ENCODE measurements around the gene NPAS4. TPM values are rescaled to one million over a fixed set of nuclear protein-coding genes. Genes with fewer than 3 reads are reported as not detected.

Gene NPAS4
- polyA plus RNA-seq, 2 donors = 0.16 to 0.31 TPM

DNA sequence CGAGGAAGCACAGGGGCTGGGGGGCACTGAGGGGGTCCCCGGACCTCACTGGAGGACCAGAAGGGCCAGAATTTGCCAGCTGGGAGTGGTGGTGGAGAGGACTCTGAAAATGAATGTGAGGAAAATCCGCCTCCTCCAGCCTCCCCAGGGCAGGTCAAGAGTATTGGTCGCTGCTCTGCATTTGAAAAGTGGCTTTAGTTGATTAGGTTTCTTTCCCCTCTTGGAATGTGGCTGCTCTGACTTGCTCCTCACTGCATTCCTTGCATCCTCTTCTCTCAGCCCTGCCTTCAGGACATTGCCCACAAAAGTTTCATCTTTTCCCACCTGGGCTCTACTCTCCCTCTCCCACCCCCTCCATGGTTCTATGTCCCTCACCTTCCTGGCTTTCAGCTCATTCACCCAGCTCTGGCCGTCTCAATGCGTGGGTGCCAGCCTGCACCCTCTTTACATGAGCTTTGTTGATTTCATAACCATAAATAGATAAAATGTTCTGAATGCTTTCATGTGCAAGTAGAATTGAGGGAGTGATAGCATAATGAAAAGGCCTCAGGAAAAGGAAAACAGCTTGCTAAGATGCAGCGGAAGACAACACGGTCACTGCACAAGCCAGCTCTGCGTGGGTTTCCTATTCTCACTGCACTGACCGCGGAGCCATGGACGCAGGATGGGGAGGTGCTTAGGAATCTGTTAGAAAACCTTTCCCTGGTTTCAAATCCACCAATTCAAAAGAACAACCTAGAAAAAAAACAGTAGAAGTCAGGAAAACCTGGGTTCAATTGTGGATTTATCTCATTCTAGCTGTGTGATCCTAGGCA, 6.5 kb upstream of the NPAS4 start:
- Histone ChIP-seq H3K4me1 (ENCODE audit: control insufficient read depth in 2 of 2, insufficient read depth in 2 of 2, low read length in 1 of 2) (peaks cover 2 to 10% of the 10 kb centered on the region in 2 donors), H3K27ac (ENCODE audit: low read depth in 2 of 2, low read length in 1 of 2) (no peak overlapping the region), H3K9me3 (ENCODE audit: control insufficient read depth in 2 of 2, insufficient read depth in 1 of 2, low read depth in 1 of 2, low read length in 1 of 2) (no peaks in the 10 kb centered on the region), H3K36me3 (ENCODE audit: control insufficient read depth in 2 of 2, insufficient read depth in 2 of 2, low read length in 1 of 2) (no peaks in the 10 kb centered on the region), H3K4me3 (ENCODE audit: low read depth in 1 of 2, low read length in 2 of 2) (no peak overlapping the region), H3K27me3 (ENCODE audit: control insufficient read depth in 1 of 2, insufficient read depth in 2 of 2, low read length in 2 of 2) (no peaks in the 10 kb centered on the region)
- WGBS, 2 donors = 54 to 62% methylated on average over 12 of the region's 12 CpGs

DNA sequence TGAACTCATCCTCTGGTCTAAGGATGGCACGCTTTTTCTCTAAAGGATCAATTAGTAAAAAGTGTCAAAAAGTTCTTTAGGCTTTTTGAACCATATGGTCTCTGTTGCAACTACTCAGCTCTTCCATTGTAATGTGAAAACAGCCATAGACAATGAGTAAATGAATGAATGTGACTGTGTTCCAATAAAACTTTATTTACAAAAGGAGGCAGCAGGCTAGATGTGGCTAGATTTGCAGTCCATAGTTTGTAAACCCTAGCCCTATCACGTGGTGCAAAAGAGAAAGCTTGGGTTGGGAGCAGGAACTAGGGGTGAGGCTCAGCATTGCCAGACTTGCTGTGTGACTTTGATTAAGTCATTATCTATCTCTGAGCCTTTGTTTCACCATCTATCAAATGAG, 5.4 kb upstream of the NPAS4 start:
- peaks cover 0 to 8% of the 10 kb centered on the region in 2 donors for H3K4me1 ChIP-seq (ENCODE audit: control insufficient read depth in 2 of 2, insufficient read depth in 2 of 2, low read length in 1 of 2)
- 48 to 54% methylated on average over 2 of the region's 2 CpGs for WGBS, 2 donors
- H3K27me3 ChIP-seq (ENCODE audit: control insufficient read depth in 1 of 2, insufficient read depth in 2 of 2, low read length in 2 of 2) = no peaks in the 10 kb centered on the region
- no peaks in the 10 kb centered on the region for H3K36me3 ChIP-seq (ENCODE audit: control insufficient read depth in 2 of 2, insufficient read depth in 2 of 2, low read length in 1 of 2)
- no peak overlapping the region for H3K27ac ChIP-seq (ENCODE audit: low read depth in 2 of 2, low read length in 1 of 2)
- no peak overlapping the region for H3K4me3 ChIP-seq (ENCODE audit: low read depth in 1 of 2, low read length in 2 of 2)
- no peaks in the 10 kb centered on the region for H3K9me3 ChIP-seq (ENCODE audit: control insufficient read depth in 2 of 2, insufficient read depth in 1 of 2, low read depth in 1 of 2, low read length in 1 of 2)

DNA sequence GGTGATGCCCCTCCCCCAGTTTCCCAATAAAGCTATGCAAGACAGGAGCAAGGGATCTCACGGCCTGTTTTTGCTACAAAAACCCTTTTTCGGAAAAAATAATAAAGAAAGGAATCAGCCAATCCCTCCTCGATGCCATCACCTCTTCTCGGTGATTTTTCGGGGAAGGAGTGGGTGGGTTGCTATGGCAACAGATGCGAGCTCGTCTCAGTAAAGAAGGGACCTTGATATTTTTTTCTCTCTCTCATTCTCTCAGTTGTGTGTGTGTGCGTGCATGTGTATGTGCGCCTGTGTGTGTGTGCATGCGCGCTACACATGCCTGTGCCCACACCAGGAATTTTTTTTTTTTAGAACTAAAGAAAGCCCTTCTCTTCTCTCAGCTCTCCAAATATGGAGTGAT, 3.8 kb upstream of the NPAS4 start:
- Histone ChIP-seq H3K27ac (ENCODE audit: low read depth in 2 of 2, low read length in 1 of 2) (no peak overlapping the region), H3K4me1 (ENCODE audit: control insufficient read depth in 2 of 2, insufficient read depth in 2 of 2, low read length in 1 of 2) (peaks cover 0 to 6% of the 10 kb centered on the region in 2 donors)
- WGBS, 2 donors = 60 to 62% methylated on average over 11 of the region's 11 CpGs

DNA sequence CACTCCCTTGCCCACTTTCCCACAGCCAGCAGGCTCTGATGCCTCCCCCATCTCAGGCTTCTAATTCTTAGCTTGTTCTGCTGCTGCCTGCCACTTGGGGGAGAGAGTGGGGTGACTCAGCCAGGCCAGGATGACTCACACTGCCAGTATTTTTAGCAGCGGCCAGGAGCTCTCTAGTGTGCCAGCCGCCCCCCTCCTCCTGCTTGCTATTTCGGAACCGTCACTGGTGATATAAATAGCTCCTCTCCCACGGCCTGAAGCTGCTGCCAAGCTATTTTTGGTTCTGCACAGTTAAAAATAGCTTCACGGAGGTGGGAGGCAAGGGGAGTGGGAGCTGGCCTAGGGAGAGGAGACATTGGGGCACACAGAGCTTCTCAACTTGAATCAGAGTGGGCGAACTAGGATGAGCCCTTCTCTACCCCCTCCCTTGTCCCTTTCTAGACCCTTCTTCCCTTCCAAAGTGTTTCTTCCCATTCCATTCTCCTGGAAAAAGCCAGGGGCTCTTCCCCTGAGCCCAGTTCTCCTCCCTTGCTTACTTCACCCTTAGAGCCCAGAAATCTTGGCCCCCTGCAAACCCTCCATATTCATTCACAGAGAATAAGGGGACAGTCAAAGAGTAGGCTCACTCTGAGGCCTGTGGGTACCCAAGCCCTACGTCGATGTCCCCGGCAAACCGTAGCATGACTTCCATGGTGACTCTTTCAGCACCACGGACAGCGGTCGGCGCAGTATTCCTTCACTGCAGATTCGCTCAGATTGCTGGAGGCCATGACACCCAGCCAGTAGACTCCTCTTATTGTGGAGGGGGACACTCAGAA, 2.5 kb upstream of the NPAS4 start:
- Histone ChIP-seq H3K4me3 (ENCODE audit: low read depth in 1 of 2, low read length in 2 of 2) (no peak overlapping the region), H3K9me3 (ENCODE audit: control insufficient read depth in 2 of 2, insufficient read depth in 1 of 2, low read depth in 1 of 2, low read length in 1 of 2) (no peaks in the 10 kb centered on the region), H3K36me3 (ENCODE audit: control insufficient read depth in 2 of 2, insufficient read depth in 2 of 2, low read length in 1 of 2) (no peaks in the 10 kb centered on the region), H3K4me1 (ENCODE audit: control insufficient read depth in 2 of 2, insufficient read depth in 2 of 2, low read length in 1 of 2) (peaks cover 0 to 6% of the 10 kb centered on the region in 2 donors), H3K27me3 (ENCODE audit: control insufficient read depth in 1 of 2, insufficient read depth in 2 of 2, low read length in 2 of 2) (no peaks in the 10 kb centered on the region), H3K27ac (ENCODE audit: low read depth in 2 of 2, low read length in 1 of 2) (peak overlapping the region in 1 of 2 donors; percentile 28)
- 9 to 10% methylated on average over 16 of the region's 16 CpGs for WGBS, 2 donors

More for the DNA sequence above, 3.8 kb upstream of the NPAS4 start:
- Histone ChIP-seq H3K27me3 (ENCODE audit: control insufficient read depth in 1 of 2, insufficient read depth in 2 of 2, low read length in 2 of 2) (no peaks in the 10 kb centered on the region), H3K9me3 (ENCODE audit: control insufficient read depth in 2 of 2, insufficient read depth in 1 of 2, low read depth in 1 of 2, low read length in 1 of 2) (no peaks in the 10 kb centered on the region), H3K36me3 (ENCODE audit: control insufficient read depth in 2 of 2, insufficient read depth in 2 of 2, low read length in 1 of 2) (no peaks in the 10 kb centered on the region), H3K4me3 (ENCODE audit: low read depth in 1 of 2, low read length in 2 of 2) (no peak overlapping the region)

DNA sequence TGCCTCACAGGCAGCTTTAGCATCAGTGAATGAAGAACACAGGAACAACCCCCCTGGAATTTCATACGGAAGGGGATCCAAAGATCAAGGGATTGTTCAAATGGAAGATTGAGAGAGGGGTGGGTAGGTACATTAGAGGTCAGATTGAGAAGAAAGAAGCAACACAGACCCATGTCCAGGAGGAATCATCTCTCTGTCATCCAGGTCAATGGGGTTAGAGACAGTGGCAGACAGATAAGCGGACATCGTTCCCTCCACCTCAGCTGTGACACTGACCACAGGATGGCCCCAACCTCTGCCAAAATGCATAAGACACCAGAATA, 1.9 kb upstream of the NPAS4 start:
- Histone ChIP-seq H3K4me1 (ENCODE audit: control insufficient read depth in 2 of 2, insufficient read depth in 2 of 2, low read length in 1 of 2) (peaks cover 0 to 6% of the 10 kb centered on the region in 2 donors), H3K27me3 (ENCODE audit: control insufficient read depth in 1 of 2, insufficient read depth in 2 of 2, low read length in 2 of 2) (no peaks in the 10 kb centered on the region), H3K27ac (ENCODE audit: low read depth in 2 of 2, low read length in 1 of 2) (no peak overlapping the region), H3K36me3 (ENCODE audit: control insufficient read depth in 2 of 2, insufficient read depth in 2 of 2, low read length in 1 of 2) (no peaks in the 10 kb centered on the region), H3K4me3 (ENCODE audit: low read depth in 1 of 2, low read length in 2 of 2) (no peak overlapping the region), H3K9me3 (ENCODE audit: control insufficient read depth in 2 of 2, insufficient read depth in 1 of 2, low read depth in 1 of 2, low read length in 1 of 2) (no peaks in the 10 kb centered on the region)
- 50 to 61% methylated on average over 3 of the region's 3 CpGs for WGBS, 2 donors

DNA sequence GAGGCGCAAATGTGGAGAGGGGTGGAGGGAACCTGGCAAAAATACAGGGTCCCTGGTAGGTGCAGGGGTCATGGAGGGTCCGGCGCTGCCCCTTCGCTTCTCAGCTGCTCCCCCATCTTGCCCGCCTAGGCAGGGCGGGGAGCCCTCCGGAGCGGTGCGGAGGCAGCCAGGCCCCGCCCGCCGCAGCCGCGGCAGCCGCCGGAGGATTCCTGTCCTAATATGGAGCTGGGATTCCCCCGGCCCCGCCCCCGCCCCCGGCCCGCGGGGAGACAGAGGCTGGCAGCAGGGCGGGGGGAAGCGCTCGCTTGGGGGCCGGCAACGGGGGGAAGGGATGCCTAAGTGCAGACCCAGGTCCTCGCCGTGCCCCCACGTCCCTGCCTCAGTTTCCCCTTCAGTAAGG, 1.0 kb upstream of the NPAS4 start:
- Histone ChIP-seq H3K9me3 (ENCODE audit: control insufficient read depth in 2 of 2, insufficient read depth in 1 of 2, low read depth in 1 of 2, low read length in 1 of 2) (no peaks in the 10 kb centered on the region), H3K27ac (ENCODE audit: low read depth in 2 of 2, low read length in 1 of 2) (no peak overlapping the region), H3K27me3 (ENCODE audit: control insufficient read depth in 1 of 2, insufficient read depth in 2 of 2, low read length in 2 of 2) (no peaks in the 10 kb centered on the region), H3K36me3 (ENCODE audit: control insufficient read depth in 2 of 2, insufficient read depth in 2 of 2, low read length in 1 of 2) (no peaks in the 10 kb centered on the region), H3K4me1 (ENCODE audit: control insufficient read depth in 2 of 2, insufficient read depth in 2 of 2, low read length in 1 of 2) (peaks cover 0 to 6% of the 10 kb centered on the region in 2 donors), H3K4me3 (ENCODE audit: low read depth in 1 of 2, low read length in 2 of 2) (no peak overlapping the region)
- whole genome bisulfite sequencing, 2 donors = 4 to 6% methylated on average over 13 to 30 of the region's 30 CpGs

DNA sequence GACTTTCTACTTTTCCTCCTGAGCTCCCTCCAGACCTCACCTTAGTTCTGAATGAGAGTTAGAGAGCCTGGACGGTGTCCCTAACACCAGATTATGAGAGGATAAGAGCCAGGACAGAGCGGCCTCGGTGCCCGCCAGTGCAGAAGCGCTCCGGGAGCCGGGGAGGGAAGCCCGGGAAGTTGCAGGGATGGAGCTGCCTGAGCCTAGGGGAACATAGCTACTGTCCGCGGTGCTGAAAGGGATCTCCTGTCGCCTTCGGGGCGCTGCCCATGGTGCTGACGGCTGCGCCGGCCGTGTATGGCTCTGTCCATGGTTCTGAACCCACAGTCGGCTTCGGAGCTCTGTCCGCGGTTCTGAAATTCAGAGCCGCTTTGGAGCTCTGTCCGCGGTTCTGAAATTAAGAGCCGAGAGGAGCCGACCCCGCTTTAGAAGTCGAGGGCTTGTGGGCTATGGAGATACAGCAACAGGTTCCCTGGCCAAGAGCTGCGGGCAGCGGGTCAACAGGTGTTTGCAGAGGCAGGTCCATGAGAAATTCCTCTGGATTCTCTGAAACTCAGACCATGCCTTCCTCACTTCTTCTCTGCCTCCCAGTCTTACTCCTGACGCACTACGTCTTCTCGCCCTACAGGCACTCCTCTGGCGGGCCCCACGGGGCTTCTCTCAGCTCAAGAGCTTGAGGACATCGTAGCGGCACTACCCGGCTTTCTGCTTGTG, 814 bp downstream of the NPAS4 start:
- 13 to 14% methylated on average over 38 of the region's 38 CpGs for WGBS, 2 donors
- Histone ChIP-seq H3K4me3 (ENCODE audit: low read depth in 1 of 2, low read length in 2 of 2) (no peak overlapping the region), H3K27ac (ENCODE audit: low read depth in 2 of 2, low read length in 1 of 2) (no peak overlapping the region), H3K36me3 (ENCODE audit: control insufficient read depth in 2 of 2, insufficient read depth in 2 of 2, low read length in 1 of 2) (no peaks in the 10 kb centered on the region), H3K4me1 (ENCODE audit: control insufficient read depth in 2 of 2, insufficient read depth in 2 of 2, low read length in 1 of 2) (peaks cover 0 to 6% of the 10 kb centered on the region in 2 donors), H3K9me3 (ENCODE audit: control insufficient read depth in 2 of 2, insufficient read depth in 1 of 2, low read depth in 1 of 2, low read length in 1 of 2) (no peaks in the 10 kb centered on the region), H3K27me3 (ENCODE audit: control insufficient read depth in 1 of 2, insufficient read depth in 2 of 2, low read length in 2 of 2) (no peaks in the 10 kb centered on the region)

DNA sequence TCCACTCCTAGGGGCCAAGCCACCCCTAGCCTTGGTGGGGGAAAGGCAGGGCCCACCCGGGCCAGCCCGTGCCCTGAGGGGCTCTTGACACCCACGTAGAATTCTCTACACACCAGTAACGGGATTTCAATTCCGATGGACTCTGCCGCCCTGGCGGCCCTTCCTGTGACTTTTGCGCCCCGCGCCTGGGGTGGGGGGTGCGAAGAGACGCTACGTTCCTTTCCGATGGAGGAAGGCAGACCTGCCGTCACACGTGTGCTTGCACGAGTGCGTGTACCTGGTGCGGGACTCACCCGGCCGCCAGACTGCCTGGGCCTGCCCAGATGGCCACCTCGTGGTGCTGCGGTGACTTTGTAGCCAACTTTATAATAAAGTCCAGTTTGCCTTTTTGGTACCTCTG, 5.5 kb downstream of the NPAS4 start:
- H3K36me3 ChIP-seq (ENCODE audit: control insufficient read depth in 2 of 2, insufficient read depth in 2 of 2, low read length in 1 of 2) = no peaks in the 10 kb centered on the region
- H3K27ac ChIP-seq (ENCODE audit: low read depth in 2 of 2, low read length in 1 of 2) = no peak overlapping the region
- WGBS, 2 donors = 67 to 69% methylated on average over 23 of the region's 23 CpGs
- H3K4me3 ChIP-seq (ENCODE audit: low read depth in 1 of 2, low read length in 2 of 2) = no peak overlapping the region
- no peaks in the 10 kb centered on the region for H3K9me3 ChIP-seq (ENCODE audit: control insufficient read depth in 2 of 2, insufficient read depth in 1 of 2, low read depth in 1 of 2, low read length in 1 of 2)
- H3K27me3 ChIP-seq (ENCODE audit: control insufficient read depth in 1 of 2, insufficient read depth in 2 of 2, low read length in 2 of 2) = no peaks in the 10 kb centered on the region
- no peaks in the 10 kb centered on the region for H3K4me1 ChIP-seq (ENCODE audit: control insufficient read depth in 2 of 2, insufficient read depth in 2 of 2, low read length in 1 of 2)

DNA sequence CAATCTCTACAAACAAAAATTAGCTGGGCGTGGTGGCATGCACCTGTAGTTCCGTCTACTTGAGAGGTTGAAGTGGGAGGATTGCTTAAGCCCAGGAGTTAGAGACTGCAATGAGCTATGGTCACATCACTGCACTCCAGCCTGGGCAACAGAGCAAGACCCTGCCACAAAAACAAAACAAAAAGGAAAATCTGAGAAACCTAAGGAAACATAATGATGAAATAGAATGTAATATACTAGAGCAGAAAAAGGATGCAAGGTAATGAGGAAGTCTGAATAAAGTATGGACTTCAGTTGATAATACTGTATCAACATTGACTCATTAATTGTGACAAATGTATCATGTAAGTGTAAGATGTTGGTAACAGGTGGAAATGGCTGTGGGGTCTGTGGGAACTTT, 8.1 kb downstream of the NPAS4 start:
- Histone ChIP-seq H3K4me1 (ENCODE audit: control insufficient read depth in 2 of 2, insufficient read depth in 2 of 2, low read length in 1 of 2) (no peaks in the 10 kb centered on the region), H3K27me3 (ENCODE audit: control insufficient read depth in 1 of 2, insufficient read depth in 2 of 2, low read length in 2 of 2) (no peaks in the 10 kb centered on the region), H3K9me3 (ENCODE audit: control insufficient read depth in 2 of 2, insufficient read depth in 1 of 2, low read depth in 1 of 2, low read length in 1 of 2) (no peaks in the 10 kb centered on the region), H3K4me3 (ENCODE audit: low read depth in 1 of 2, low read length in 2 of 2) (no peak overlapping the region), H3K36me3 (ENCODE audit: control insufficient read depth in 2 of 2, insufficient read depth in 2 of 2, low read length in 1 of 2) (no peaks in the 10 kb centered on the region), H3K27ac (ENCODE audit: low read depth in 2 of 2, low read length in 1 of 2) (no peak overlapping the region)
- 81 to 87% methylated on average over 2 of the region's 2 CpGs for WGBS, 2 donors

Data from esophagus (tissue), 2 donors.